ENCODE measurements around the gene STX10.

GRCh38 chr19:13127811-13128575 is 22.2 kb downstream of the STX10 start:
- TF ChIP-seq POLR2A (IDR thresholded peaks at IDR 0.05) = no peak
- no peak for TF ChIP-seq CTCF (IDR thresholded peaks at IDR 0.05)
